Natural killer cell (primary cell): ENCODE results near the gene MSRB2. TPM values are rescaled to one million over a fixed set of nuclear protein-coding genes. Genes with fewer than 3 reads are reported as not detected.

Experiments
- ATAC-seq, 3 donors: fragments of 150-1000 bp in 2 of 3; fragments of 200-7000 bp in 1 of 3; cut with Tn5 transposase; 1 replicate in 1 of 3; 2 replicates in 2 of 3; pipeline ENCODE4 v1.10.0; 2021; ENCODE audit warnings: mild to moderate bottlenecking in 2 of 3, moderate library complexity in 2 of 3
- DNase-seq, 2 donors: peaks; one replicate each; pipeline versions ENCODE4 v3.0.0 to v3.0.0-alpha.2; 2013 to 2021; ENCODE audit warnings: mixed read lengths in 1 of 2
- H3K27ac ChIP-seq: one replicate; pipeline ENCODE4 v1.5.1; 2013; ENCODE audit warnings: mild to moderate bottlenecking, low read length
- H3K27me3 ChIP-seq: one replicate; pipeline ENCODE4 v1.6.1; 2013; ENCODE audit warnings: low read length; ENCODE audit not compliant: control insufficient read depth, insufficient read depth
- H3K36me3 ChIP-seq: one replicate; pipeline ENCODE4 v1.6.1; 2013; ENCODE audit warnings: low read length; ENCODE audit not compliant: control insufficient read depth, insufficient read depth
- H3K4me1 ChIP-seq: one replicate; pipeline ENCODE4 v1.6.1; 2013; ENCODE audit warnings: low read length; ENCODE audit not compliant: control insufficient read depth, insufficient read depth
- H3K4me3 ChIP-seq: one replicate; pipeline ENCODE4 v1.5.1; 2013; ENCODE audit warnings: low read length
- H3K9me3 ChIP-seq: one replicate; pipeline ENCODE4 v1.6.1; 2013; ENCODE audit warnings: low read length; ENCODE audit not compliant: control insufficient read depth, insufficient read depth
- H3K27ac Mint-ChIP-seq, 2 donors: one replicate each; pipeline ENCODE4 v1.8.0; 2022; ENCODE audit warnings: mild to moderate bottlenecking in 2 of 2, mixed read lengths in 2 of 2, moderate library complexity in 1 of 2
- H3K27me3 Mint-ChIP-seq, 2 donors: one replicate each; pipeline ENCODE4 v1.8.0; 2022; ENCODE audit warnings: low read depth in 2 of 2, mixed read lengths in 2 of 2
- H3K36me3 Mint-ChIP-seq: one replicate; pipeline ENCODE4 v1.8.0; 2022; ENCODE audit warnings: mixed read lengths
- H3K4me1 Mint-ChIP-seq, 2 donors: one replicate each; pipeline ENCODE4 v1.8.0; 2022; ENCODE audit warnings: mixed read lengths in 2 of 2
- H3K4me3 Mint-ChIP-seq: one replicate; pipeline ENCODE4 v1.8.0; 2022; ENCODE audit warnings: mild to moderate bottlenecking, moderate library complexity, mixed read lengths
- H3K9me3 Mint-ChIP-seq, 2 donors: one replicate each; pipeline ENCODE4 v1.8.0; 2022; ENCODE audit warnings: mixed read lengths in 2 of 2
- CTCF ChIP-seq: fragments of 200-600 bp; IDR thresholded peaks from one replicate; pipeline ENCODE4 v1.8.0; 2022; ENCODE audit warnings: antibody characterized with exemption
- WGBS: methylation state at CpG from one replicate; pipeline ENCODE4 v1.1.7; 2013; ENCODE audit warnings: missing lambda C conversion rate; ENCODE audit not compliant: insufficient coverage; 5-methylcytosine and 5-hydroxymethylcytosine counted together
- intact Hi-C: fragments of 100-400 bp; cut with micrococcal nuclease; formaldehyde crosslinking; loops from one replicate; pipeline ENCODE4 v1.14.2; 2022
- total RNA-seq, 4 donors: library from RNA; stranded (reverse); fragments of 120-200 nt in 1 of 4; gene quantifications; one replicate each; pipeline versions ENCODE4 v1.2.3 to v1.2.4, GENCODE V29; 2013 to 2022

Gene MSRB2
- total RNA-seq, 3 donors from 2014 or later (not counting 1 experiment from before 2014, with no cell fraction given): 3.3 to 5.6 (median 3.8) TPM

DNA sequence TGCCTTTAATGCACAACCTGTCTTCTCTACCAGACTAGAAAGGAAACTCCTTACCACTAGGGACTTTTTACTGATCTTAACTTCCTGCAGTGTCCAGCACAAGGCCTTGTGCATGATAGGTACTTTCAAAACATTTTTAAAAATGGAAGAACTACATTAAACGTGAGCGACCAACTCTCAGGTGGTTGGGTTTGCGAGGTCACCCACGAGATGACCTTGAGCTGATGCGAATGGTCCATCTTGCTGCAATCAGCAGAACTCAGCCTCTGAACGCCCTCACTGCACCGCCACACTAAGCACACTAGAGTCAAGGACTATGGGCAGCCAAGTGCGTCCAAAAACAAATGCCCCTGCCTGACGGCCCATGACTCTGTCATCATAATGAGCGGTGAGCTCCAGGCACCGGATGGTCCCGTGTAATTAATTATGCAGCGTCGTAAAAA is 61.9 kb downstream of the MSRB2 start:
- TF ChIP-seq CTCF: no peak
- Mint-ChIP-seq H3K4me3 (no peak overlapping the region), H3K27me3 (peaks cover 19 to 39% of the 10 kb centered on the region in 2 donors), H3K9me3 (no peaks in the 10 kb centered on the region), H3K36me3 (no peaks in the 10 kb centered on the region), H3K4me1 (no peaks in the 10 kb centered on the region), H3K27ac (no peak overlapping the region)
- Histone ChIP-seq H3K27me3 (peaks cover 4% of the 10 kb centered on the region), H3K27ac (no peak overlapping the region), H3K9me3 (no peaks in the 10 kb centered on the region), H3K4me1 (no peaks in the 10 kb centered on the region), H3K36me3 (no peaks in the 10 kb centered on the region), H3K4me3 (no peak overlapping the region)
- intact Hi-C loops: loop anchor here (5.0 kb wide), 1 partner anchor 1400 kb away; no protein-coding TSS in a partner anchor
- DNase-seq: no peak
- ATAC-seq: no peak
- WGBS: 63% methylated on average over 14 of the region's 14 CpGs

GRCh38 chr10:23157691-23158369 is 62.5 kb downstream of the MSRB2 start:
- no peak overlapping the region for H3K4me3 Mint-ChIP-seq

GRCh38 chr10:23158370-23158769 is 63.0 kb downstream of the MSRB2 start:
- H3K27me3 Mint-ChIP-seq: peaks cover 19 to 49% of the 10 kb centered on the region in 2 donors
- H3K9me3 Mint-ChIP-seq: no peaks in the 10 kb centered on the region
- H3K27ac Mint-ChIP-seq: no peak overlapping the region
- no peaks in the 10 kb centered on the region for H3K4me1 Mint-ChIP-seq
- H3K9me3 ChIP-seq: no peaks in the 10 kb centered on the region
- no peaks in the 10 kb centered on the region for H3K4me1 ChIP-seq
- peak; percentile 74 for TF ChIP-seq CTCF
- WGBS: 0% methylated on average over 5 of the region's 5 CpGs
- peaks cover 4% of the 10 kb centered on the region for H3K27me3 ChIP-seq
- no peak overlapping the region for H3K27ac ChIP-seq
- DNase-seq (peak in 1 of 2 donors; percentile 68), ATAC-seq (peak; percentile 26 to 64 (median 54))
- H3K4me3 ChIP-seq: no peak overlapping the region
- no peak overlapping the region for H3K4me3 Mint-ChIP-seq
- no peaks in the 10 kb centered on the region for H3K36me3 Mint-ChIP-seq
- intact Hi-C loops: loop anchor here (5.0 kb wide), 1 partner anchor 1399 kb away; no protein-coding TSS in a partner anchor
- no peaks in the 10 kb centered on the region for H3K36me3 ChIP-seq

More at GRCh38 chr10:23157691-23158369, 62.5 kb downstream of the MSRB2 start:
- Histone ChIP-seq H3K9me3 (no peaks in the 10 kb centered on the region), H3K27ac (no peak overlapping the region), H3K4me3 (no peak overlapping the region), H3K36me3 (no peaks in the 10 kb centered on the region), H3K27me3 (peaks cover 4% of the 10 kb centered on the region), H3K4me1 (no peaks in the 10 kb centered on the region)
- Mint-ChIP-seq H3K9me3 (no peaks in the 10 kb centered on the region), H3K27ac (no peak overlapping the region), H3K27me3 (peaks cover 19 to 45% of the 10 kb centered on the region in 2 donors), H3K36me3 (no peaks in the 10 kb centered on the region), H3K4me1 (no peaks in the 10 kb centered on the region)
- TF ChIP-seq CTCF: no peak
- DNase-seq (peak in 1 of 2 donors; percentile 38), ATAC-seq (peak in 2 of 3 donors; percentile 45 to 54)
- intact Hi-C loops: loop anchor here (5.0 kb wide), 1 partner anchor 1399 kb away; no protein-coding TSS in a partner anchor
- 66% methylated on average over 4 of the region's 12 CpGs for WGBS
